Effector memory CD8-positive, alpha-beta T cell (primary cell): ENCODE measurements around the gene SLC9A3.
"Not testable (repeated sequence)": the region's sequence is repeated elsewhere in the genome, so short reads cannot be mapped to it uniquely, and the experiment has no call there.

Source experiments
- ATAC-seq: fragments of 150-1000 bp; cut with Tn5 transposase; replicated peaks from 2 replicates; pipeline ENCODE4 v1.10.0; 2021; ENCODE audit warnings: mild to moderate bottlenecking, moderate library complexity
- DNase-seq, 3 experiments: peaks; one replicate each; pipeline ENCODE4 v3.0.0; 2021
- H3K27ac Mint-ChIP-seq, 2 donors: one replicate each; pipeline ENCODE4 v1.8.0; 2022; ENCODE audit warnings: mild to moderate bottlenecking in 2 of 2, mixed read lengths in 2 of 2, moderate library complexity in 2 of 2
- H3K27me3 Mint-ChIP-seq, 2 donors: one replicate each; pipeline ENCODE4 v1.8.0; 2022; ENCODE audit warnings: mixed read lengths in 2 of 2
- H3K36me3 Mint-ChIP-seq: one replicate; pipeline ENCODE4 v1.8.0; 2022; ENCODE audit warnings: mild to moderate bottlenecking, moderate library complexity, mixed read lengths; ENCODE audit not compliant: insufficient read depth
- H3K4me1 Mint-ChIP-seq, 2 donors: one replicate each; pipeline ENCODE4 v1.8.0; 2022; ENCODE audit warnings: low read depth in 2 of 2, mixed read lengths in 2 of 2
- H3K4me3 Mint-ChIP-seq, 2 donors: one replicate each; pipeline ENCODE4 v1.8.0; 2022; ENCODE audit warnings: mild to moderate bottlenecking in 2 of 2, mixed read lengths in 2 of 2, moderate library complexity in 2 of 2
- H3K9me3 Mint-ChIP-seq, 2 donors: one replicate each; pipeline ENCODE4 v1.8.0; 2022; ENCODE audit warnings: mixed read lengths in 2 of 2

The SLC9A3 gene

DNA sequence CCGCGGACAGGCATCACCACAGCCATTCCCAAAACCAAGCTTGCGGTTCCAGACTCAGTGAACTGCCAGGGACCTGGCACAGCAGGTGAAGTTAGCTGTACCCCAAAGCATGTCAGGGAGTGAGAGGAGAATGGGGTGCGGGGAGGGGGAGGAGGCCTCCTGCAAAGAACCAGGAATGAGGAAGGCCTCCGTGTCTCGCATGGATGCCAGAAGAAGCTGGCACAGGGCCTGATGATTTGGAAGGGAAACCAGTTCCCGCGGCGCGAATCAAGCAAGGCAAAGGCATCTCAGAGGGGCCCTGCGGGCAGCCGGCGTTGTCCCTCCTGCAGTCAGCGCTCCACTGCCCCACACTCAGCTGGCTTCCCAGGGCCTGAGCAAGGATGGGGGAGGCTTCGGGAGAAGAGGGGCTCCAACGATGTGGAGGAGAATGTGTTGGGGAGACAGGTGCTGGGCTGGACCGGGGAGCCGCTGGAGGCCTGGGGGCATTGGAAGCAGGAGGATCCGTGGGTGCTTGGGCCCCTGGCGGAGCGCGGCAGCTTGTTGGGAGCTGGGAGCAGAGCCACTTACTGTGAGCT lies 14.6 kb downstream of the SLC9A3 start:
- no peak for ATAC-seq
- Mint-ChIP-seq H3K4me3 (no peak overlapping the region), H3K9me3 (no peaks in the 10 kb centered on the region), H3K4me1 (no peaks in the 10 kb centered on the region), H3K36me3 (no peaks in the 10 kb centered on the region), H3K27ac (no peak overlapping the region), H3K27me3 (peaks cover 0 to 16% of the 10 kb centered on the region in 2 donors)
- DNase-seq = no peak

DNA sequence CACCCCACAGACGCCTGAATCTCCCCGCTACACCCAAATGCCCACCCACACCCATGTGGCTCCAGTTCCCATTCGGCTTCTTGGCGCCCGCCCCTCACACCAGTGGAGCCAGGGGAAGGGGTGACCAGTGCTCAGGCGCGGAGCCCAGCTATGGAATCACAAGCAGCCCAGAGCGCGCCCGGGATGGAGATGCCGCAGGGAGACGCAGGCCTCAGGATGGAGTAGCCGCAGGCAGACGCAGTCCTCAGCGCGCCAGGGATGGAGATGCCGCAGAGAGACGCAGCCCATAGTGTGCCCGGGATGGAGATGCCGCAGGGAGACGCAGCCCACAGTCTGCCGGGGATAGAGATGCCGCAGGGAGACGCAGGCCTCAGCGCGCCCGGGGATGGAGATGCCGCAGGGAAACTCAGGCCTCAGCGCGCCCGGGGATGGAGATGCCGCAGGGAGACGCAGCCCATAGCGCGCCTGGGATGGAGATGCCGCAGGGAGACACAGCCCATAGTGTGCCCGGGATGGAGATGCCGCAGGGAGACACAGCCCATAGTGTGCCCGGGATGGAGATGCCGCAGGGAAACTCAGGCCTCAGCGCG lies 16.2 kb downstream of the SLC9A3 start:
- H3K9me3 Mint-ChIP-seq, H3K36me3 Mint-ChIP-seq, H3K4me1 Mint-ChIP-seq, H3K27ac Mint-ChIP-seq, DNase-seq, ATAC-seq, H3K4me3 Mint-ChIP-seq: not testable (repeated sequence)
- H3K27me3 Mint-ChIP-seq = peaks cover 0 to 27% of the 10 kb centered on the region in 2 donors

DNA sequence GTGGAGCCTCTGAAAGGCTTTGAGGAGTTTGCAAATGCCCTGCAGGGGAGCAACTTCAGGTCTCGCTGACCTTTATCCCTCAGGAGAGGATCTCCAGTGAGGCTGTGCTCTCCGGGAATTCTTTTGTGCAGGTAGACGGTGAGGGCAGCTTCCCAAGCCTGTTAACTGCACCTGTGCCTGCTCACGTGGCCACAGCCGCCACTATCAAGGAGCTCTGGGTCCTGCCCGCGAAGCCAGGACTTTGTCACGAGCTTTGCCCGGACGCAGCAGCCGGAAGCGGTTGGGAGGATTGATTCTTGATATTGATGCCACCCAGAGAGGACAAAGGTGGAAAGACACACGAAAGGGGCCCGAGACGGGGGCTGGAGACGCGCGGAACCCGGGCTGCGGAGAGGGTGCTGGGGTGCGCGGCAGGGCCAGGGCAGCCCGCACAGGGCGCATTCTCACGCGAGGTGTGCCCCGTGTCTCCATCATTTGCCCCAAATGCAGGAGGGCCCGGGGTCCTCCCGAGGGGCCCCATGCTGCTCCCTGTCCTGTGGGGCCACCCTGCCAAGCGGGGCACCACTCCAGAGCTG lies 18.2 kb downstream of the SLC9A3 start:
- no peaks in the 10 kb centered on the region for H3K9me3 Mint-ChIP-seq

DNA sequence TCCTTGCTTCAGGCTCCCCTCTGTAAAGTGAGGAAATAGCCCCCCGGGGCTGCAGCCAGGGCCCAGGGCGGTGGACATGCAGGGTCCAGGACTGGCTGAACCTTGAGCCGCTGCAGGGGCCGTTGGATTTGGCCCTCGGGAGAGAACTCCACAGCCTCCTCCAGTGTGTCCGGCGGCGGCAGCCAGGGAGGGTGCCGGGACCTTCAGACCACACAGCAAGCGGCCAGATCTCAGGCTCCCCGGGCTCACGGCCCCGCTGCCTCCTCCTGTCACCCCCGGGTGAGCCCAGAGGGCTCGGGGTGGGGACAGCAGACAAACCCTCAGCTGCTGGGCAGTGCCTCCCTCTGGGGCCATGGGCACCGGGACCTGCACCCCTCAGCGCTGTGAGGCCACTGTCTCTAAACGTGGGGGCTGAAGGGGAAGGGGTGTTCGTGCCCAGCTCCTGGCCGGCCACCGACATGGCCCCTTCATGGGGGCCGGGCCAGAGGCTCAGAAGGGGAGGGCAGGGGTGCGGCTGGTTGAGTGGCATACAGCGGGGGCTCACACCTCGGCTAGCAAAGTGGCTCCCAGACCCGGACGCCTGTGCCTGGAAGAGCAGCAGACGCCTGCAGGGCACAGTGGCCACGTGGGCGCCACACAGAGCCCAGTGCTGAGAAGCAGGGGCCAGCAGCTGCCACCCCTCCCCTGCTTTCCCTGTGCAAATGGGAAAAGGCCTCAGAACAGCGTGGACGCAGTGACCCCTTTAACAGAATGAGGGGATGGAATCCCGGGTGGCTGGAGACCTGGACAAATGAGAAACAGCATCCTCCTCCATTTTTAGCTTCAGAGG lies 19.7 kb downstream of the SLC9A3 start:
- H3K9me3 Mint-ChIP-seq = no peaks in the 10 kb centered on the region
- no peaks in the 10 kb centered on the region for H3K36me3 Mint-ChIP-seq
- H3K4me1 Mint-ChIP-seq = no peaks in the 10 kb centered on the region
- DNase-seq (no peak), ATAC-seq (no peak)
- H3K4me3 Mint-ChIP-seq = no peak overlapping the region
- no peak overlapping the region for H3K27ac Mint-ChIP-seq
- H3K27me3 Mint-ChIP-seq = peaks cover 14 to 46% of the 10 kb centered on the region in 2 donors

More for the DNA sequence above, 18.2 kb downstream of the SLC9A3 start:
- H3K4me3 Mint-ChIP-seq = no peak overlapping the region
- peaks cover 0 to 41% of the 10 kb centered on the region in 2 donors for H3K27me3 Mint-ChIP-seq
- no peaks in the 10 kb centered on the region for H3K4me1 Mint-ChIP-seq
- H3K27ac Mint-ChIP-seq = no peak overlapping the region
- DNase-seq = no peak
- no peaks in the 10 kb centered on the region for H3K36me3 Mint-ChIP-seq
- ATAC-seq = no peak

DNA sequence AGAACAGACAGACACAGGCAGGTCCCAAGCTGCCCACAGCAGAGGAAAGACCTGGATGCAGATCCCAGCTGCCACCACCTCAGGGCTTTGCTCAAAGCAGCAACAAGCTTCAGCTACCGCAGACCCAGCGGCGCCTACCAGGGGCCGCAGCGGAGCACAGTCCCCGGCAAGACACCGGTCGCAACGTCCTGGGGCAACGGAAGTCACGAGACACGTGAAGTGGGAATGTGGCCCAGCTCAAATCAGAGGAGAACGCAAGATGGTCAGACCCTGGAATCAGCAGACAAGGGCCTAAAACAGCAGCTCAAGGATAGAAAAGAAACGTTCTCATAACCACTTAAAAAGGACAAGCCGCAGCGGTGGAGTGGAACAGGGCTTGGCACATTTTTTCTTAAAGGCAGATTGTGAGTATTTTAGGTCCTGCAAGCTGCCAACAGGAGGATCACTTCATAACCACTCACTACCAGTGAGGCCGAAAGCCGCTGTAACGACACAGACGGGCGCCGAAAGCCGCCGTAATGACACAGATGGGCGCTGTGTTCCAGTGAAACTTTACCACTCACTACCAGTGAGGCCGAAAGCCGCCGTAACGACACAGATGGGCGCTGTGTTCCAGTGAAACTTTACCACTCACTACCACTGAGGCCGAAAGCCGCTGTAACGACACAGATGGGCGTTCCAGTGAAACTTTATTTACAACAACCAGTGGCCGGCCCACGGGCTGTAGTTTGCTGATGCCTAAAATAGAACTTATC lies 21.7 kb downstream of the SLC9A3 start:
- peak overlapping the region in 1 of 2 donors; percentile 23 for H3K4me3 Mint-ChIP-seq
- no peaks in the 10 kb centered on the region for H3K9me3 Mint-ChIP-seq
- DNase-seq (no peak), ATAC-seq (no peak)
- no peak overlapping the region for H3K27ac Mint-ChIP-seq
- peaks cover 16 to 61% of the 10 kb centered on the region in 2 donors for H3K27me3 Mint-ChIP-seq
- H3K4me1 Mint-ChIP-seq = no peaks in the 10 kb centered on the region
- H3K36me3 Mint-ChIP-seq = no peaks in the 10 kb centered on the region

DNA sequence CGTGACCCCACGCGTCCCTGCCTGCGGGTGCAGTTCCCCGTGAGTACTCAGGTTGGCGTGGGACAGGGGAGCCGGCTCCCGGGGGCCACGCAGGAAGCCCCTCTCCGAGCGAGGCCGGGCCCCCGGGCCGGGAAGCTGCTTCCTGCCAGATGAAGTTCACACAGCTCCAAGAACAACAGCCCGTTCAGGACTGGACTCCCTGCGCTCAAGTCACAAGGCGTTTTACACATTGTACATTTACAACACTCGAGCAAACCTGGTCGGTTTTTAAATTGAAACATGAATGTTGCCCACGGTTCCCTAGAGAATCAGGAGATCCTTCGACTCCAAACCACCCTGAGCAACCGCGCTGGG lies 22.4 kb downstream of the SLC9A3 start:
- DNase-seq (no peak), ATAC-seq (no peak)
- Mint-ChIP-seq H3K36me3 (no peaks in the 10 kb centered on the region), H3K27ac (no peak overlapping the region), H3K27me3 (peaks cover 16 to 62% of the 10 kb centered on the region in 2 donors), H3K4me1 (no peaks in the 10 kb centered on the region), H3K9me3 (no peaks in the 10 kb centered on the region), H3K4me3 (peak overlapping the region in 1 of 2 donors; percentile 23)

DNA sequence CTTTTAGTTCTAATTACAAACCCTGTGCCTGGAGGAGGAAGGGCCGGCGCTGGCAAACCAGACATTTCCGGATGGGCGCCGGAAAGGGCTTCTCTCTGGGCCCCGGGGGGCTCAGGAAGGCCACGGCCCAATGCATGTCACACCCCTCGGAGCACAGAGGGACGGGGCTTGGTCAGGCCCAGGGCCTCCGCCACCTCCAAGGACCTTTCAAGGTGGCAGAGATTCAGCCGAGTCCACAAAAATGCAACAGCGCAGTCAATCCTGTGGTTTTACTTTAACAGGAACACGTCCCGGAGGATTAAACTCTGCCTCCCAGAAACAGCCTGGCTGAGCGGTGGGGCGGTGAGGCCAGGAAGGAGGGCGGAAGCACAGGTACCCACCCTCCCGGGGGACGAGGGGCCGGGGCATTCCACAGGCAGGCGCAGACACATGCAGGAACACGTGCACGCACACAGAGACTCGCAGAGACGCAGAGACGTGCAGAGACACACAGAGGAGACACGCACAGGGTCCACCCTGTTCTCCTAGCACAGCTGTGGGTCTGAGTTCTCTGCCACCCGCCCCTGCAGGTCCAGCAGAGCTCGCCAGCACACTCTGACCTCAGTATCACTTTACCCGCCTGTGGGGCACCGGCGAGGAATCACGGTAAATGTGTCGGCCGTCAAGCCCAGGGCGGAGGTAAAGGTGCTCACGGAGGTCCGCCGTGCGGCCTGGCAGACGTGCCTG lies 23.0 kb downstream of the SLC9A3 start:
- Mint-ChIP-seq H3K4me3 (no peak overlapping the region), H3K4me1 (no peaks in the 10 kb centered on the region), H3K36me3 (no peaks in the 10 kb centered on the region), H3K27me3 (peaks cover 16 to 62% of the 10 kb centered on the region in 2 donors), H3K9me3 (no peaks in the 10 kb centered on the region), H3K27ac (no peak overlapping the region)
- DNase-seq = no peak
- ATAC-seq = no peak

DNA sequence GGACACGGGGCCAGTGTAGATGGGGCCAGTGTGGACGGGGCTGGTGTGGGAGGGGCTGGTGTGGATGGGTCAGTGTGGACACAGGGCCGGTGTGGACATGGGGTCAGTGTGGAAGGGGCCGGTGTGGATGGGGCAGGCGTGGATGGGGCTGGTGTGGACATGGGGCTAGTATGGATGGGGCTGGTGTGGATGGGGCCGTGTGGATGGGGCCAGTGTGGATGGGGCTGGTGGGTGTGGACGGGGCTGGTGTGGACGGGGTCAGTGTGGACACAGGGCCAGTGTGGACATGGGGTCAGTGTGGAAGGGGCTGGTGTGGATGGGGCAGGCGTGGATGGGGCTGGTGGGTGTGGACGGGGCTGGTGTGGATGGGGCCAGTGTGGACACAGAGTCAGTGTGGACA lies 23.8 kb downstream of the SLC9A3 start:
- H3K9me3 Mint-ChIP-seq = no peaks in the 10 kb centered on the region
- peaks cover 16 to 62% of the 10 kb centered on the region in 2 donors for H3K27me3 Mint-ChIP-seq
- no peaks in the 10 kb centered on the region for H3K4me1 Mint-ChIP-seq
- no peak for ATAC-seq
- no peak overlapping the region for H3K27ac Mint-ChIP-seq
- no peaks in the 10 kb centered on the region for H3K36me3 Mint-ChIP-seq
- no peak overlapping the region for H3K4me3 Mint-ChIP-seq
- DNase-seq = no peak

DNA sequence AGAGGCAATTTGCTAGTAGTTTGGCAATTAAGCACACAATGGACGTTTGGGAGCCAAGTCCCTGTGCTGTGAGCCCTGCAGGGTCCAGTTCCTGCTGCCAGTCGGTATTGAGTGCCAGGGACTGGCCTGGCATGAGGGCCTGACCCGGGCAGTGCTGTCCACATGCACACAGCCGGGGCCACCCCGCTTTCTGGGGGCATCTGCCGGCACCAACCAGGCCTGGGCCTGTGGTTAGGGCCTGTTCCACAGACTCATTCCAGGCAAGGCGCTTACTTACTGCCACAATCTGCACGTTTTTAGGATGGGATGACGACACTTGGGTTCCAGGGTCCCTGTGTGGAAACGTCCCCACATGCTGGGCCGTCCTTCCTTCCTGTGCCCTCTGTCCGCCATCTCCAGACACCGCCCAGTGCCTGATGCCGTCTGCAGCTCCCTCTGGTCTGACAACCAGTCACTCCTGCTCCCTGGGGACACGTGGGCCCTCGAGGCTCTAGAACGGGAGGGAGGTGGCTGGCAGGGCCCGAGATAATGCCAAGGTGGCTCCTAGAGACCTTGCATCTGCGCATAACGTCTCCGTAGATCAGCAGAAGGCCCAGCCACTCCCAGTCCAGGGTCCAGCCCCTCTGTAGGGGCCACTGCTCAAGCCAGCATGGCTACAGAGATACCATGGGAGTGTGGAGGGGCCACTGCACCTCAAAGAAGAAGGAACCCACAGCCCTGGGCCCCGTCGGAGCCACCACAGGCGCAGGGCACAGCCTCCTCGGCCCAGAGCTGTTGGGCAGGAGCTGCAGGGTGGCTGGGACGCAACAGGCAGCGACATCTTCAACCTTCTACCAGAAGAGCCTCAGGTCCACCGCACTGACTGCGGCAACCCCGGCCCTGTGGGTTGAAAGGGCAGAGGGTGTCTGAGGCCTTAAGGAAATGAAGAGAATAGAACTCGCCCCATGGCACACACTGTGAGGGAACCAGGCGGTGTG lies 24.7 kb downstream of the SLC9A3 start:
- Mint-ChIP-seq H3K9me3 (no peaks in the 10 kb centered on the region), H3K4me1 (no peaks in the 10 kb centered on the region), H3K27me3 (peaks cover 16 to 62% of the 10 kb centered on the region in 2 donors), H3K27ac (no peak overlapping the region), H3K4me3 (no peak overlapping the region), H3K36me3 (peaks cover 4% of the 10 kb centered on the region)
- DNase-seq (no peak), ATAC-seq (no peak)

DNA sequence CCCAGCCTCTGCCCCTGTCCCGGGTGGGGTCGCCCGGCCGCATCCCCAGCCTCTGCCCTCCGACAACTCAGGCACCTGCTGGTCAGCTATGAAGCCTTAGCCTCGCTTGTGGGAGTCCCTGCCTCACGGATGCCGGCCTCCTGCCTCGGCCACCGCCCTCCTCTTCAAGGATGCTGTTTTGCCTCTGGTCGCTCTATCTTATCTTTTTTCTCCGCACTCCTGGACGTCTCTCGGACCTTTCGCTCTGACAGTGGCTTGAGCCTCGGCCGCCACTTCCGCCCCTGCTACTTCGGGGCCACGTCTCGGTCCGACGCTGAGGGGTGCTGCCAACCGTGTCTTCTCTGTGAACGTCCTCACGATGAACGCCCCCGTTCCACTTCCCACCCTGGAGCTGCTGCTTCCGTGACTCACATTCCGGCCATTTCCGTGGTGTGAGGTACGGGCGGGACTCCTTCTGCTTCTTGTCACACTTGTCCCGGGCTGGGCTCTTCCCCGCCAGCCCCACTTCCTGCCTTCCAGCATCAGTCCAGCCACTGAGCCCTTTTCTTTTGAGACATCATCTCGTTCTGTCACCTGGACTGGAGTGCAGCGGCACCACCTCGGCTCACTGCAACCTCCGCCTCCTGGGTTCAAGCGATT lies 26.3 kb downstream of the SLC9A3 start:
- no peak for ATAC-seq
- DNase-seq = no peak

DNA sequence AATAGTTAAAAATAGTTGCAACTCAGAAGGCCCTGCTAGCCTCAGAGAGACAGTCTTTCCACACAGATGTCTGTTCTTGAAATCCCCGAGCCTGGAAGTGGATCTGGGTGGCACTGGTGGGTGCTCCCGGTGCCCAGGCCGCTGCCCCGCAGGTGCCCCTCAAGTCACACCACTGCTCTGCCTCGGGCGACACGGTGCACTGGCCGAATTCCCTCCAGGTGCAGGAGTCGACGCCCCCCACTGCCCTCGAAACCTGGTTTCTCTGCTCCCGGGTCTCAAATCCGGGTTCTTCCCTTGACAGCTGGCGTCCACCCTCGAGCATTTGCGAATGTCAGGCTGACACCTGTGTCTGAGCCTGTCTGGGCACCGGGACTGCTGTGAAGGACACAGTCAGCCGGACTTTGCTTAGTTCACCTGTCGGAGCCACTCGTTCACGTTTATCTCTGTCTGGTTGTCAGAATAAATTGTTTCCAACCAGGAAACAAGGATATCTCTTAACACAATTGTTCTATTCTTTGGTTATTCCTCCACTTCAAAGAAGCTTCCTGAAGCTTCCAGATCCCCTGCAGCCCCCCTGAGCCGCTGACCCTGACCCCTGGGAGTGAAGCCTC lies 27.1 kb downstream of the SLC9A3 start:
- Mint-ChIP-seq H3K4me1 (no peaks in the 10 kb centered on the region), H3K27ac (no peak overlapping the region), H3K4me3 (no peak overlapping the region), H3K36me3 (peaks cover 4% of the 10 kb centered on the region), H3K27me3 (peaks cover 16 to 42% of the 10 kb centered on the region in 2 donors), H3K9me3 (no peaks in the 10 kb centered on the region)
- DNase-seq = no peak
- ATAC-seq = no peak

More for the DNA sequence above, 26.3 kb downstream of the SLC9A3 start:
- Mint-ChIP-seq H3K4me1 (no peaks in the 10 kb centered on the region), H3K4me3 (no peak overlapping the region), H3K27me3 (peaks cover 16 to 50% of the 10 kb centered on the region in 2 donors), H3K9me3 (no peaks in the 10 kb centered on the region), H3K27ac (no peak overlapping the region), H3K36me3 (peaks cover 4% of the 10 kb centered on the region)
